ACC112 (cell line): ENCODE results near the gene ISX.

Source experiments
- H2AFZ ChIP-seq: fragments of 200-600 bp; sonication (generic); one replicate; pipeline ENCODE4 v1.6.0; 2017; ENCODE audit warnings: antibody characterized with exemption, low read length; ENCODE audit not compliant: unreplicated experiment
- H3K27ac ChIP-seq: fragments of 200-600 bp; sonication (generic); 2 replicates; pipeline ENCODE4 v1.5.1; 2014; ENCODE audit warnings: low read depth, mild to moderate bottlenecking, antibody characterized with exemption, low read length, moderate library complexity
- H3K27me3 ChIP-seq: fragments of 200-600 bp; sonication (generic); 2 replicates; pipeline ENCODE4 v1.6.1; 2014; ENCODE audit warnings: mild to moderate bottlenecking, antibody characterized with exemption, low read length, moderate library complexity, mixed read lengths; ENCODE audit not compliant: insufficient read depth
- H3K36me3 ChIP-seq: fragments of 200-600 bp; sonication (generic); 2 replicates; pipeline ENCODE4 v1.6.1; 2016; ENCODE audit warnings: mild to moderate bottlenecking, antibody characterized with exemption, low read length, moderate library complexity, mixed read lengths; ENCODE audit not compliant: insufficient read depth
- H3K4me1 ChIP-seq: fragments of 200-600 bp; sonication (generic); one replicate; pipeline ENCODE4 v1.6.1; 2016; ENCODE audit warnings: low read length, mixed read lengths; ENCODE audit not compliant: insufficient read depth, unreplicated experiment, control insufficient read depth
- H3K4me3 ChIP-seq: fragments of 200-600 bp; sonication (generic); 2 replicates; pipeline ENCODE4 v1.5.1; 2014; ENCODE audit warnings: mild to moderate bottlenecking, low read depth, low read length
- H3K79me2 ChIP-seq: fragments of 200-600 bp; sonication (generic); one replicate; pipeline ENCODE4 v1.6.0; 2016; ENCODE audit warnings: low read length; ENCODE audit not compliant: control insufficient read depth, unreplicated experiment, insufficient read depth

Gene ISX

DNA sequence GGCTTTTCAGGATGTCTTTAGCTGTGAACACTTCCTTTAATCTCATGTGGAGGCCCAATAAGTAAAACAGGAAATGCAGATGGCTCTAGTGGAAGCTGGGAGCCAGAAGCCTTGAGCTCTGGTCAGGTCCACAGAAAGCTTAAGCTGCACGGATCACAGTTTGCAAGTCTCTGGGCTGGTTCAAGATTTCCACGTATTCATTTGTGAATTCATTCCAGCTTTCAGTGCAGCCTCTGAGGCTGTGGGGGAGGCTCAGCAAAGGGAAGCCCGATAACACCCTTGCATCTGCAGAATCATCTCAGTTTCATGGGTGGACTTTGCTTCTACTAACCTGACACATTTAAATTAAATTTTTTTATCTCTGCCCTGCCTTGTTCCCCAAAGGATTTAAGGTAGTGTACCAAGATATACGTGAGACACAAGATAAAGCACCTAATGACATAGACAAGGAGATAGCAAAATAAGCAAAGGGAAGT is 65.6 kb downstream of the ISX start:
- Histone ChIP-seq H3K36me3 (no peaks in the 10 kb centered on the region), H3K4me3 (no peak overlapping the region), H3K27ac (no peak overlapping the region), H3K4me1 (no peaks in the 10 kb centered on the region), H3K79me2 (no peaks in the 10 kb centered on the region), H2AFZ (no peak overlapping the region), H3K27me3 (no peaks in the 10 kb centered on the region)

DNA sequence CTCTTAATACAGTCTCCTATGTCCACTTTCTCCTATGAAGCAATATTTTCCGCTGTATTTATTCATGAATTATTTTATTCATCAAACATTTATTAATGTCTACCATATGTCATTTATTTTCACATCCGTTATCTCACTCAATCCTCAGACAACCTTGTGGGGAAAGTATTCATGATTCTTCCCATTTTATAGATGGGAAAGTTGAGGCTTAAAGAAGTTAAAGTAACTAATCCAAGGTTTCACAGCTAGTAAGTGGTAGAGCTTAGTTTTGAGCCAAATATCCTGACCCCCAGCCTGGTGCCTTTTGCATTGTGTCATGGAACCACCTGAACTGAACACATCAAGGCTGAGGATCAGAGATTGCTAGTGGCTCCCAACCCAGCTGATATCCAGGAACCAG is 66.6 kb downstream of the ISX start:
- Histone ChIP-seq H2AFZ (no peak overlapping the region), H3K4me3 (no peak overlapping the region), H3K79me2 (no peaks in the 10 kb centered on the region), H3K27me3 (no peaks in the 10 kb centered on the region), H3K4me1 (no peaks in the 10 kb centered on the region), H3K27ac (no peak overlapping the region), H3K36me3 (no peaks in the 10 kb centered on the region)

DNA sequence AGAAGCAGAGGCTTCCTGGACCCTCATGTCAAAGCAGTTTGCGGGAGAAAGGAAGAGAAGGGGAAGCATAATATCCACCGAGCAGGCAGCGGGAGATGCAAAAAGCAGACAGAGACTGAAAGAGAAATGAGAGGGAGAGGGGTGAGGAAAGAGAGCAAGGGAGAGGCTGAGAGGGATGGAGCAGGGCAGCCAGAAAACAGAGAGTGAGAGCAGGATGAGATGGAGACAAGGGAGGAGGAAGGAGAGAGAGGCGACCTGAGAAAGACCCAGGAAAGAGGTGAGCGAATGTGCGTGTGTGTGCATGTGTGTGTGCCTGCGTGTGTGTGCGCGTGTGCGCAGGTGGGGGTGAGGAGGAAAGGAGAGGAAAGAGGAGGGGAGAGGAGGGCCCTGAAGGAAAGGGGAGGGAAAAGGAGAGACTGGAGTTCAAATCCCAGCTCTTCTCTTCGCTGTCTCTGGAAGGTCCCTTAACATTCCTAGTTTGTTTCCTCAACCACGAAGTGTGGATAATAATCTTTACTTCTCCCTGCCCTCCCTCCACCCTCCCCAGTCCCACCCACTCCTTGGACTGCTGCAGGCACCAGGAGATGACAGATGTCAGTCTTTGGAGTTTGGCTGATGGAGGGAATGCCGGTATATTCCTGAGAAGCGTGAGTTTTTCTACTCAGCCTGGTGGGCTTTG is 67.9 kb downstream of the ISX start:
- Histone ChIP-seq H3K27me3 (no peaks in the 10 kb centered on the region), H3K4me3 (no peak overlapping the region), H3K36me3 (no peaks in the 10 kb centered on the region), H3K27ac (no peak overlapping the region), H2AFZ (no peak overlapping the region), H3K79me2 (no peaks in the 10 kb centered on the region), H3K4me1 (no peaks in the 10 kb centered on the region)

DNA sequence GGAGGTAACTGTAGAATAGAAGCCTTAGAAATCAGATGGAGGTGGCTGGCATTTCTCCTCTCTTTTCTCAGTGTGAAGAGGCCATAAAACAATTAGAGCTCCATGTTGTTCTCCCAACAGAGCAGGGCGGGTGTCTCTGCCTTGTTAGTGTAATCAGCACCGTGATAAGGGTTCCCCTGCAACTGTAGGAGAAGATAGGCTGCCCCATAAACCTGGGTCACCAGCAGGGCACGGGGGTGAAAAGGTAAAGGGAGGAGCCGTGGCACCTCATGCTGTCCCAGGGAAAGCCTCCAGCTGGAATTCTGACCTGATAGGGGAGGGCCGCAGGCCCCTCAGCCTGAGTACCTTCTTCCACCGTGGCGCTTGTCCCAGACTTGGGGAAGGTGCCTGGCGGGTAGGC is 68.7 kb downstream of the ISX start:
- Histone ChIP-seq H3K27me3 (no peaks in the 10 kb centered on the region), H3K4me3 (no peak overlapping the region)

DNA sequence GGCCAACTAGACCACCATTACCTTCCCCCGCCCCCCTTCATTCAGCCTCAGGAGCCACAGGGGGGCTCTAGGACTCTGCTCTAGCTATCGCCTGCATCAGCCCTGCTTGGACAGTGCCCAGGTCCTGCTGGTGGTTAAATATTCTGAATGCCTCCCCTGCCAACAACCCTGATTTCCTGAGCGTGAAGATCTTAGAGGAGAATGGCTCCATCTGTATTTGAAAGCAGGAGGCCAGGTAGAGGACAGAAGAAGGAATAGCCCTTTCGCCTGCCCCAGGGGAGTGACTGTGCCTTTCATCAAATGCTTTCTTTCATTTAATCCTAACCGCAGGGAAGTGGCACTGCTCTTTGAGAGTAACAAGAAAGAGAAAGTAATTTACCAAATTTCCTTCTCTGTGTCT is 69.2 kb downstream of the ISX start:
- Histone ChIP-seq H2AFZ (no peak overlapping the region), H3K36me3 (no peaks in the 10 kb centered on the region), H3K79me2 (no peaks in the 10 kb centered on the region), H3K4me3 (no peak overlapping the region), H3K27me3 (no peaks in the 10 kb centered on the region), H3K4me1 (no peaks in the 10 kb centered on the region), H3K27ac (no peak overlapping the region)

More for the DNA sequence above, 68.7 kb downstream of the ISX start:
- H3K36me3 ChIP-seq, result no peaks in the 10 kb centered on the region
- H2AFZ ChIP-seq, result no peak overlapping the region
- H3K4me1 ChIP-seq, result no peaks in the 10 kb centered on the region
- H3K27ac ChIP-seq, result no peak overlapping the region
- no peaks in the 10 kb centered on the region for H3K79me2 ChIP-seq
